Limb (tissue), 2 donors: ENCODE measurements around the gene DENND1A.

Experiments used
- DNase-seq, 2 donors: peaks; one replicate each; pipeline ENCODE4 v3.0.0-alpha.2; 2016; ENCODE audit errors: extremely low spot score in 2 of 2

DENND1A gene

DNA sequence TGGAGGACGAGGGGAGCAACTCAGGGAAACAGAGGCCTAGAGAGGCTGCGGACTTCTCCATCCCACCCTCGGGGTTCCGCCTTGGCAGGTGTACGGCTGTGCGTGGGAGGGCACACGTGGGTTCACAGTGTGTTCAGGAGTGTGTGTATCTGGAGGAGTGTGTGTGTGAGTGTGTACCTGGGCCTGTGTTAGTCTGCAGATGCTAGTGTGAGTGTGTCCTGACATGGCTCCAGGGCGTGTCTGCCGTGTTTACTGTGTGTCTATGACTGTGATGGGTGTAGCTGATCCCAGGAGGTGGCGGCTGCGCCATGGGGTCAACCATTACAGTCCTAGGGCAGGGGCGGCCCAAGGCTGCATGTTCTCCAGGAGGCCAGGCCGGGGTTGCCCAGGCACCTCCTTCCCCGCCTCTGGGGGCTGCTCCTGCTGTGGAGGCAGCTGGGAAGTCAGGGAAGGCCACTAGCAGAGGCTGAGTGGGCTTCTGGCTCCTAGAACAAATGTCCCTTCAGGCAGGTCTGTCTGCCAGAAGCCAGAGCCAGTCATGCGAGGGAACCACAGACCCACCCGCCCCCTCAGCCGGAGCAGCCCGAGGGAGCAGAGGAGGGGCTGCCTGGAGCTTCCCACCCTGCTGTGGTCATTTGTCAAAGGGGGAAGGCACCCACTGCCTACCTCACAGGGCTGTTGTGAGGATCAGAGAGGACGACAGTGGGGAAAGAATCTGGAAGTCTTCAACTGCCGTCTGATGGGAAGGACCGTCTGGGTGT lies 552.5 kb downstream of the DENND1A start:
- DNase-seq = no peak

DNA sequence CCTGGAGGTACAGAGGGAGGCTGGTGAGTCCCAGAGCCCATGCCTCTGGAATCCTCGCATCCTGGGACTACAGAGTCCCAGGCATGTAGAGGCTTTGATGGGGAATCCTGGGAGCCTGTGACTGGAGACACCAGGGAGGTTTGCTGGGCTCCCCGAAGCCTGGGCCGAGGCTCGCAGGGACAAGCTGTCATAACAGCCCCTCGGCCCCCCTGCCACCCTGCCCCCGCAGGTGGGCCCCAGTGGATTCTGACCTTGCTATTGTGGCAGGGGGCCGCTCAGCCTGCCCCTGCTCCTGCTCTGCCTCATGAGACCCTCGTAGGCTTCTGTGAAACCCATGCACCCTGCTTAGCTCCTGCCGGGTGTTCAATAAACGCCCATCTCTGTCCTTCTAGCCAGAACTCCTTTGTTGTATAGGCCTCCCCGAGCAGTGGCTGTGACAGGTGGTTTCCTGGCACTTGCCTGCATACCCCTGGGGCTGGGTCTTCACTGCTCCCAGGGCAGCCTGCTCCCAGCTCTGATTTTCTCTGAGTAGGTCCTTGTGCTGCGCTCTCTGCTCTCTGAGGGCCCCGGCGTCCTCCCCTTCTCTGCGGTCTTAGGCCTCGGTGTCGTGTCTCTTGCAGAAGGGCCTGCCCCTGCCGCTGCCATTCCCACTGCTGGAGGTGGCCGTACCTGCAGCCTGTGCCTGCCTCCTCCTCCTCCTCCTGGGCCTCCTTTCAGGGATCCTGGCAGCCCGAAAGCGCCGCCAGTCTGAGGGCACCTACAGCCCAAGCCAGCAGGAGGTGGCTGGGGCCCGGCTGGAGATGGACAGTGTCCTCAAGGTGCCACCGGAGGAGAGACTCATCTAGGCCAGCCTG lies 553.5 kb downstream of the DENND1A start:
- DNase-seq = no peak

DNA sequence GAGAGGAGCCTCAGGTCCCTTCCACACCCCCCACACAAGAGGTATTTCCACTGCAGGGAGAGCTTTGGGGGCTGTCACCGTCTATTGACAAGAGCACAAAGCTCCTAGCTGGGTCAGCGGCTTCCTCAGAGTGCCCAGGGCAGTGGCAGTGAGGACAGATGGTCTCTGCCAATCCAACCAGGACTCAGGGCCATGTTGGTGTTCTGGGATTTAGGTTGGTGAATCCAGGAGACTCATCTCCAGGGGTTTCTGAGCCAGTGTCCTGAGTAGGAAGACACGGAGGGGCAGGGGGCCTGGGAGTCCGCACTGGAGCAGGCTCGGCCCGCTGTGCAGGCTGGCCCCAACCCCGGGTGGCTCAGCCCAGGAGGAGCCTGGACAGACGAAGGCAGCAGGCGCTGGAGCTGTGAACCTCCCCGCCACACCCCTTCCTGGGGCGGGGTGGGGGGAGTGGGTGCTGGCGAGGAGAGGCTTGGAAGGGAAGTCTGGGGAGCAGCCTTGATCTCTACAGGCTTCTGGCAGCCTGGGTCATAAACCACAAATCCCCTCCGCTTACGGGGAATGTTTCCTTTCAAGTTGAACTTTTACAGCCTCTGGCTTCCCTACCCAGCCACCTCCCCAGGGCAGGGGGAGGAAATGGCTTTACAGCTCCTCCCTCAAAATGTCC lies 554.3 kb downstream of the DENND1A start:
- peak in 1 of 2 donors; percentile 76 for DNase-seq

DNA sequence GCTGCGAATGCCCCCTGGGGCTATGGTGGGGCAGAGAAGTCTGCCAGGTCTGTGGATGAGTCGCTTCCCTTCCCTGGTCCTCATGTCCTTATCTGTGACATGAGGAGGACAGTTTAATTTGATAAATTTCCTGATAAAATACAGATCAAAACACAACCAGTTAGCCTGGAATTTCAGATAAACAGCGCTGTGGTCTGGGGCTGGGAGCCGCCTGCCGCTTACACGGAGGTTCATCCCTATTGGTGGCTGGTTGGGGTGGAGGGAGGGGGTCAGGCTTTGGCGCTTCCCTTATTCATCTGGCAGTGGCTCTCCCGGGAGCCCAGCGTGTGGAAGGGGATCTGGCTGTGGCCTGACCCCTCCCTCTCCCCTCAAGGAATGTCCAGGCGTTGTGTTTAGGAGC lies 556.0 kb downstream of the DENND1A start:
- no peak for DNase-seq

DNA sequence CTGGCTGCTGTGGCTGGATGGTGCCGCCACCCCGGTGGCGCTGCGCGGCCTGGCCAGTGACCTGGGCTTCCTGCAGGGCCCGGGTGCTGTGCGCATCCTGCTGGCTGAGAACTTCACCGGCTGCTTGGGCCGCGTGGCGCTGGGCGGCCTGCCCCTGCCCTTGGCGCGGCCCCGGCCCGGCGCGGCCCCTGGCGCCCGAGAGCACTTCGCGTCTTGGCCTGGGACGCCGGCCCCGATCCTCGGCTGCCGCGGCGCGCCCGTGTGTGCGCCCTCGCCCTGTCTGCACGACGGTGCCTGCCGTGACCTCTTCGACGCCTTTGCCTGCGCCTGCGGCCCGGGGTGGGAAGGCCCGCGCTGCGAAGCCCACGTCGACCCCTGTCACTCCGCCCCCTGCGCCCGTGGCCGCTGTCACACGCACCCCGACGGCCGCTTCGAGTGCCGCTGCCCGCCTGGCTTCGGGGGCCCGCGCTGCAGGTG lies 556.4 kb downstream of the DENND1A start:
- no peak for DNase-seq

DNA sequence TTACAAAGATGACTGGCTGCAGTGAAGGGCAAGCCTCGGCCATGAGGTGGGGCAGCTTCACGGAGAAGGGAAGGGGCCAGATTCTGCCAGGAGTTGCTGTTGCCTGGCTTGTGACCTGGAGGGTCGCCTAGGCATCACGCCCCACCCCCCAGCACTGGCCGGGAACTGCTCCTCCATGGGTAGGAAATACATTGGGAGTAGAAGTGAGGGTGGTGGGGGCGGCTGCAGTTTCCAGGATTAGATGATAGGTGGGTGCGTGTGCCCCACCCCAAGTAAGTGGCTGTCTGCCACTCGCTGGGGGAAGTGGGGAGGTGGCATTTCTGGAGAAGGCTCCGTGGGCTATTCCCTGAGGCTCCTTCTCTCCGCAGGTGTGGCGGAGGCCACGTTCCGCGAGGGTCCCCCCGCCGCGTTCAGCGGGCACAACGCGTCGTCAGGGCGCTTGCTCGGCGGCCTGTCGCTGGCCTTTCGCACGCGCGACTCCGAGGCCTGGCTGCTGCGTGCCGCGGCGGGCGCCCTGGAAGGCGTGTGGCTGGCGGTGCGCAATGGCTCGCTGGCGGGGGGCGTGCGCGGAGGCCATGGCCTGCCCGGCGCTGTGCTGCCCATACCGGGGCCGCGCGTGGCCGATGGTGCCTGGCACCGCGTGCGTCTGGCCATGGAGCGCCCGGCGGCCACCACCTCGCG lies 557.0 kb downstream of the DENND1A start:
- no peak for DNase-seq

DNA sequence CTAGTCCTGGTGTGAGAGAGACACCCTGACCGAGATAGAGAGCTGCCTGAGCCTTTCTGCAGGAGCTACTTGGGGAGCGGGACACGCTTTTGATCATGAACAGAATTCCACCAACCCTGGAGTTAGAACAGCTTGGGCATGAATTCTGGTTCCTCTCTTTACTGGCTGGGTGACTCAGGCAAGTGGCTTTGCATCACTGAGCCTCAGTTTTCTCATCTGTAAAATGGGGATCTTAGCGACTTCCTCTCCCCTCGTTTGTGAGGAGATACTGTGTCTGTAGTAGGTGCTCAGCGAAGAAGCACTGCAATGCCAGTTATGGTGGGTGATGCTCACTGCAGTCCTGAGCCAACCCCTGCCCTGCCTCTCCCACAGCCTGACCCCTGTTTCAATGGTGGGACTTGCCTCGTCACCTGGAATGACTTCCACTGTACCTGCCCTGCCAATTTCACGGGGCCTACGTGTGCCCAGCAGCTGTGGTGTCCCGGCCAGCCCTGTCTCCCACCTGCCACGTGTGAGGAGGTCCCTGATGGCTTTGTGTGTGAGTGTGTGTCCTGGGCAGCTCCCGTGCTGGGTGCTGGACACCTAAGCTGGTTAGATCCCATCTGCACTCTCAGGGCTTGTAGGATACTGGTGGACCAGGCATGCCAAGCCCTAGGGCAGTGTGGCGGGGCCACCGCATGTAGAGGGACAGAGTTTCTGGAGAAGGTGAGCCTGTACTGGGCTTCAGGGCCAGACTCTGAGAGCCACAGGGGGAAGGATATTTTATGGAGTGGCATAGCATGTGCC lies 557.9 kb downstream of the DENND1A start:
- DNase-seq = no peak

DNA sequence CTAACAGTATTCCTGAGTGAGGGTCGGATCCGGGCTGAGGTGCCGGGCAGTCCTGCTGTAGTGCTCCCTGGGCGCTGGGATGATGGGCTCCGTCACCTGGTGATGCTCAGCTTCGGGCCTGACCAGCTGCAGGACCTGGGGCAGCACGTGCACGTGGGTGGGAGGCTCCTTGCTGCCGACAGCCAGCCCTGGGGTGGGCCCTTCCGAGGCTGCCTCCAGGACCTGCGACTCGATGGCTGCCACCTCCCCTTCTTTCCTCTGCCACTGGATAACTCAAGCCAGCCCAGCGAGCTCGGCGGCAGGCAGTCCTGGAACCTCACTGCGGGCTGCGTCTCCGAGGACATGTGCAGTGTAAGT lies 558.7 kb downstream of the DENND1A start:
- DNase-seq = no peak

DNA sequence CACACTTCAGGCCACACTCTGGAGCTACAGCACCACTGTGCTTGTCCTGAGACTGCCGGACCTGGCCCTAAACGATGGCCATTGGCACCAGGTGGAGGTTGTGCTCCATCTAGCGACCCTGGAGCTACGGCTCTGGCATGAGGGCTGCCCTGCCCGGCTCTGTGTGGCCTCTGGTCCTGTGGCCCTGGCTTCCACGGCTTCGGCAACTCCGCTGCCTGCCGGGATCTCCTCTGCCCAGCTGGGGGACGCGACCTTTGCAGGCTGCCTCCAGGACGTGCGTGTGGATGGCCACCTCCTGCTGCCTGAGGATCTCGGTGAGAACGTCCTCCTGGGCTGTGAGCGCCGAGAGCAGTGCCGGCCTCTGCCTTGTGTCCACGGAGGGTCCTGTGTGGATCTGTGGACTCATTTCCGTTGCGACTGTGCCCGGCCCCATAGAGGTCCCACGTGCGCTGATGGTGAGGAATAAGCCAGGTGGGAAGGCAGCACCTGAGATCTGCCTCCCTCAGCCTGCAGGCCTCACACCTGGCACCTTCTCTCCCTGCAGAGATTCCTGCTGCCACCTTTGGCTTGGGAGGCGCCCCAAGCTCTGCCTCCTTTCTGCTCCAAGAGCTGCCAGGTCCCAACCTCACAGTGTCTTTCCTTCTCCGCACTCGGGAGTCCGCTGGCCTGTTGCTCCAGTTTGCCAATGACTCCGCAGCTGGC lies 559.2 kb downstream of the DENND1A start:
- DNase-seq = no peak

DNA sequence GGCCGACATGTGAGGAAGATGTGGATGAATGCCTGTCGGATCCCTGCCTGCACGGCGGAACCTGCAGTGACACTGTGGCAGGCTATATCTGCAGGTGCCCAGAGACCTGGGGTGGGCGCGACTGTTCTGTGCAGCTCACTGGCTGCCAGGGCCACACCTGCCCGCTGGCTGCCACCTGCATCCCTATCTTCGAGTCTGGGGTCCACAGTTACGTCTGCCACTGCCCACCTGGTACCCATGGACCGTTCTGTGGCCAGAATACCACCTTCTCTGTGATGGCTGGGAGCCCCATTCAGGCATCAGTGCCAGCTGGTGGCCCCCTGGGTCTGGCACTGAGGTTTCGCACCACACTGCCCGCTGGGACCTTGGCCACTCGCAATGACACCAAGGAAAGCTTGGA lies 559.8 kb downstream of the DENND1A start:
- no peak for DNase-seq

DNA sequence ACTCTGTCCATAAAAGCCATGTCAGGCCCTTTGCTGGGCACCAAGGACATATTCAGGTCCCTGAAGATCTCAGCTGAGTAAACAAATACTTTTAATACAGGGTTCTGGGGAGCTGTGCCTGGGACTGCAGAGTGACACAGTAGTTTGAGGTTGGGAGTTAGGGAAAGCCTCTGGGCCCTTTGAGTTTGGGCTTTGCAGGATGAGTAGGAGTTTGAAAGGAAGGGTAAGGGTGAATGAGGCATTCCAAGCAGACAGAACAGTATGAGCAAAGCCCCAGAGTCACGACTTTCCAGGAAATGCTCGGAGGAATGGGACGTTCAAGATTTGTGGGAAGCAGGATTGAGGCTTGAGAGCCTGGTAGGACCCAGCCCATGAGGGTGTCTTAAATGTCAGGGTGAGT lies 560.6 kb downstream of the DENND1A start:
- DNase-seq = no peak

DNA sequence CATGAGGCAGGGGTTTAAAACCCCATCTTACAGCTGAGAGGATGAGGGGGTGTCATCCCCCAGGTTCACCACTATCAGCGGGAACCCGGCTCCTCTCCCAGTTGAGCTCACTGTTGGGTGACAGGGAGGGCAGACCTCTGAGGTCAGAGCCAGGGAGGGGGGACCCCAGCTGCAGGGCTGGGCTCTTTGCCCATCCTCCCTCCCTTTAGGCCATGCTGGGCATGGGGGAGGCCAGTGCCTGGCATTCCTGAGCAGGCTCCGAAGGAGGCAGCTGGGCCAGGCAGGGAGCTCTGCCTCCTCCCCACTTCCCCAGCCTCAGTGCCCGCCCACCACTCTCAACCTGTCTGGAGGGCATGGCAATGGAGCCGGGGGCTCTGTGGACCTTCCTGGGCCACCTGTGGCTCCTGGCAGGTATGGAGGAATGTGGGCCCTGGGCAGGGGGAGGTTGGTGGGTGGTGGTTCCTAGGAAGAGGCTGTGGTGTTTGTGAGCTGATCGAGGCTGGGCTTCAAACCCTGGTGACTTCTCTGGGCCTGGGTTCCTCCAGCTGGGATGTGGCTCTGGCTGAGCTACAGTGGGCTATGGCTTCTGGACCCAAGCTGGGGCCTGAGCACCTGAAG lies 561.3 kb downstream of the DENND1A start:
- no peak for DNase-seq

DNA sequence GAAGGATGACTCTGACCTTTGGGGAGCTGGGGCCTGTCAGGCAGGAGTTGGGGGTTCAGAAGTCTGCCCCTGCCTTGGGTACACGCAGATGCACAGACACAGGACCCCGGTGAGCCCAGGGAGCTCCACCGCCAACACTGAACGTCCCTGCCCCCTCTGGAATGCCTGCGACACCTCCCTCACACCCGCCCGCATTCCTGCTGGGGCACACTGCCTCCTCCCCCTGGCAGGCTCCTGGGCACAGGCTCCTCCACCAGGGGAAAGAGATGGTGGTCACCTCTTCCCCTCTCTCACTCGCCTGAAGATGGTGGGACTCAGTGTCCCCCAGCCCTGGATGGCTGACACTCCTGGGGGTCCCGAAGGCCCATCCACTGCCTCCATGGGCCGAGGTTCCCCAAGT lies 561.9 kb downstream of the DENND1A start:
- no peak for DNase-seq

DNA sequence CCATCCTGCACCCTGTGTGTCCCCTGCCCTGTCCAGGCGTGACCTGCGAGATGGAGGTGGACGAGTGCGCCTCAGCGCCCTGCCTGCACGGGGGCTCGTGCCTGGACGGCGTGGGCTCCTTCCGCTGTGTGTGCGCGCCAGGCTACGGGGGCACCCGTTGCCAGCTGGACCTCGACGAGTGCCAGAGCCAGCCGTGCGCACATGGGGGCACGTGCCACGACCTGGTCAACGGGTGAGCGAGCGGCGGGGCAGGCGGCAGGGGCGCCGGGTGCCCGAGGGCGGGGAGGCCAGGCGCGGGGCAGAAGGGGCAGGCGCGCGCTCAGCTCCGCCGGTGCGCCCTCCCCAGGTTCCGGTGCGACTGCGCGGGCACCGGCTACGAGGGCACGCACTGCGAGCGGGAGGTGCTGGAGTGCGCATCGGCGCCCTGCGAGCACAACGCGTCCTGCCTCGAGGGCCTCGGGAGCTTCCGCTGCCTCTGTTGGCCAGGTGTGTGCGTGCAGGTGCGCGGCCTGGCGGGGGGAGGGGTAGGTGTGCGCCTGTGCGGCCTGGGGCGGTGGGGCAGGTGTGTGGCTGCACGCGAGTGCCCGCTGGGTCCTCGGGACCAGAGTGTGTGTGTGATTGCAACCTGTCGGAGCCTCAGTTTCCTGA lies 563.9 kb downstream of the DENND1A start:
- DNase-seq = no peak

DNA sequence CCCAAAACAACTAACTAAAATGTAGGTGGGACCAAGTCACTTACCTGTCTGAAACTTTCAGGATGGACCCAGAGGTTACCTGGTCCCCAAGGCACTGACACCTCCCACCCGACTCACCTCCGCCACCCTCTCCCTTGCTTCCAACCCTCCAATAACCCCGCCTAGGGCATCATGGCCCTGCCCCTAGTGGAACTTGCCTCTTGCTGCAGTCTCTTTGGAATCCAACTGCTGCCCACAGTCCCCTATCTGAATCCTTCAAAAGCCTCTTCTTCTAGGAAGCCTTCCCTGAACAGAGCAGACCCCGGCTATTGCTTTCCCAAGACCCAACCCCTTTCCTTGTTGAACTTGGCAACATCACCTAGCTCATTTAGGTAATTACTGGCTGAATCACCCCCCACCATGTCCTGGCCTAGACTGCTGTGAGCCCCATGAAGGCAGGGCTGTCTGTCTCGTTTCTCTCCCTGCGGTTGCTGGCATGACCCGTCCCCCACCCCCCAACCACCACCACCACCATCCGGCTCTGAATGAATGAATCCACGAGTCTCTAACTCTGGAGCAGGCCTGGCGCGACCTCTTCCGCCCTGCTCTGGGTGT lies 564.5 kb downstream of the DENND1A start:
- DNase-seq = no peak

DNA sequence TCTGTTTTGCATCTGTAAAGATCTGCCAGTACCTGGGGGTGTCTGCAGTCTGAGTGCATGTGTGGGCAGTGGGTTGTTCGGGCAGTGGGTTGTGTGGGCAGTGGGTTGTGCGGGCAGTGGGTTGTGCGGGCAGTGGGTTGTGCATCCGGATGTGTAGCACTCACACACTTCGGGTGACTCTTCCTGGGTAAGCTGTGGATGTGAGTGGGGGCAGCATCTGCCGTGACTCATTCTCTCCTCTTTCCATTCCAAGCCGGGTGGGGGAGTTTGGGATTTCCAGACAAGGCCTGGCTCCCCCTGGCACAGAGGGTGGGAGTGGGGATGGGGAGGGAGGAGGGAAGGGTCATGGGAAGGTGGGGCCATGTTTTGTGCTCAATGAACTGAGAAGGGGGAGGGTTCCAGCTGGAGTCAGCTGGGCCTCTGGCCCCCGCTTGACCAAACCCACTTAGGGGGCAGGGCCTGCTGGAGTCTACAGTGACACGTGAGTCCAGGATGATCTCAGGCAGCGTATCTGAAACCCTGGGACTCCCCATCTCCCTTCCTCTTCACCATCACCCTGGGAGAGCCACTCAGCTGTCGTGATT lies 565.6 kb downstream of the DENND1A start:
- DNase-seq = no peak

DNA sequence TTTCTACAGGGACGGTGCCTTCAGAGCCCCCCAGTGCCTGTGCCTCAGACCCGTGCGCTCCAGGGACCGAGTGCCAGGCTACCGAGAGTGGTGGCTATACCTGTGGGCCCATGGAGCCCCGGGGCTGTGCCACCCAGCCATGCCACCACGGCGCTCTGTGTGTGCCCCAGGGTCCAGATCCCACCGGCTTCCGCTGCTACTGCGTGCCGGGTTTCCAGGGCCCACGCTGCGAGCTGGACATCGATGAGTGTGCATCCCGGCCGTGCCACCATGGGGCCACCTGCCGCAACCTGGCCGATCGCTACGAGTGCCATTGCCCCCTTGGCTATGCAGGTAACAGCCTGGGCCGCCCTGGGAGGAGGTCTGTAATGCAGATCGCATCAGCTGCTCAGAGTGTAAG lies 567.1 kb downstream of the DENND1A start:
- DNase-seq = no peak

DNA sequence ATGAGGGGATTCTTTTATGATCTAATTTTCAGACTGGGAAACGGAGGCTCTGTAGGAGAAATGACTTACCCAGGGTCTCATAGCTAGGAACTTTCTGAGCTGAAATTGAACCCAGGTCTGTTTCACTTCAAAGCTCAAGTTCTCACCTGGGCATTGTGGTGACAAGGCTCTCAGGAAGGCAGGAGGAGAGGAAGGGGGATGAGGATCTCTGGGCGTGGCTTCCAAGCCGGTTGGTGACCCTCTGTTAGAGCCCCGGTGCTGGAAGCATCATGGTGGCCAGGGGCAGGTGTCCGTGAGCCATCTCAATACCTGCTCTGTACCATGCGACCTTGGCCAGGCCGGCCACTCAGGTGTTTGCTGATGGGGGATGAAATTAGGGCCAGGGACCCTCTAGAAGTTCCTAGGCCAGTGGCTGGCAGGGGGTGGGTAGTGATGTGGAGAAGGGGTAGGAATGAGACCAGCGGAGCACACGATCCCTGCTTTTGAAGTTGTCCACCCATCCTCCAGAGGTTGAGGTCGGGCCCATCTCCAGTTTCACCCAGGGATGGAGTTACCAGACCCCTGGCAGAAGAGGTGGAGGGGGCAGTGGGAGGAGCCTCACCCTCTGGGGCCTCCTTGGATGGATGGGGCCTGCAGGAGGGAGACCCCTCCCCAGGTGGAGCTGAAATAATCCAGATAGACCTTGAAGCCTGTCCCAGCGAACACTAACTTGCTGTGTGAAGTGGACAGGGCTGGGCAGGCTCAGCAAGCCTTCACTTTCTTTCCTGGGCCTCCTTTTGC lies 568.0 kb downstream of the DENND1A start:
- DNase-seq = no peak
